Heart right ventricle (tissue), 16 donors: Measurements from ENCODE around the gene CFAP61. TPM values are rescaled to one million over a fixed set of nuclear protein-coding genes. Genes with fewer than 3 reads are reported as not detected.

Experiments used
- ATAC-seq, 8 donors: fragments of 200-7000 bp; cut with Tn5 transposase; one replicate each; pipeline ENCODE4 v1.9.1; 2020; ENCODE audit warnings: mild to moderate bottlenecking in 8 of 8, moderate library complexity in 8 of 8, moderate number of reproducible peaks in 1 of 8
- DNase-seq, 2 donors: peaks; one replicate each; pipeline ENCODE4 v3.0.0-alpha.2; 2020
- H3K27ac ChIP-seq, 10 donors: fragments of 200-600 bp; sonication (generic) in 2 of 10; one replicate each; pipeline versions ENCODE4 v1.5.0 to v1.8.0; 2020 to 2022; ENCODE audit warnings: mild to moderate bottlenecking in 3 of 10
- H3K27me3 ChIP-seq, 7 donors: fragments of 200-600 bp; one replicate each; pipeline ENCODE4 v1.8.0; 2021 to 2022; ENCODE audit warnings: mild to moderate bottlenecking in 2 of 7
- H3K36me3 ChIP-seq, 9 donors: fragments of 200-600 bp; sonication (generic) in 1 of 9; one replicate each; pipeline versions ENCODE4 v1.5.0 to v1.8.0; 2020 to 2022; ENCODE audit warnings: mild to moderate bottlenecking in 2 of 9
- H3K4me1 ChIP-seq, 9 donors: fragments of 200-600 bp; sonication (generic) in 1 of 9; one replicate each; pipeline versions ENCODE4 v1.5.0 to v1.8.0; 2020 to 2022; ENCODE audit warnings: mild to moderate bottlenecking in 4 of 9
- H3K4me3 ChIP-seq, 10 donors: fragments of 200-600 bp; sonication (generic) in 2 of 10; one replicate each; pipeline versions ENCODE4 v1.5.0 to v1.8.0; 2020 to 2022; ENCODE audit warnings: mild to moderate bottlenecking in 7 of 10, moderate library complexity in 2 of 10
- H3K9me3 ChIP-seq, 11 donors: fragments of 200-600 bp in 10 of 11; sonication (generic) in 2 of 11; one replicate each; pipeline versions ENCODE4 v1.5.0 to v1.8.0; 2013 to 2022; ENCODE audit warnings: mild to moderate bottlenecking in 2 of 11, control low read depth in 1 of 11, moderate library complexity in 1 of 11
- CTCF ChIP-seq, 9 donors: fragments of 200-600 bp; sonication (generic) in 2 of 9; IDR thresholded peaks; one replicate each; pipeline versions ENCODE4 v1.5.0 to v1.8.0; 2021 to 2022; ENCODE audit warnings: antibody characterized with exemption in 9 of 9, mild to moderate bottlenecking in 5 of 9, moderate library complexity in 1 of 9
- WGBS, 2 donors: extraction: QIAGEN DNeasy Blood & Tissue Kit; methylation state at CpG; one replicate each; pipeline ENCODE4 v1.1.7; 2013; ENCODE audit warnings: inconsistent platforms in 1 of 2; 5-methylcytosine and 5-hydroxymethylcytosine counted together
- intact Hi-C, 10 donors: fragments of 100-400 bp; cut with DNase I; formaldehyde crosslinking; loops; one replicate each; pipeline versions ENCODE4 v1.11.1 to v1.14.2; 2022
- polyA plus RNA-seq, 2 donors: library from polyadenylated mRNA; stranded (reverse); fragments of 200-250 nt; gene quantifications; one replicate each; pipeline ENCODE4 v1.2.3, GENCODE V29; 2013
- total RNA-seq, 10 donors: library from RNA; stranded (reverse); fragmentation: NEBNext Ultra II Directional in 3 of 10; extraction: Animal tissue kit (Norgen Biotek cat#: 25700) in 3 of 10; gene quantifications; one replicate each; pipeline versions ENCODE4 v1.2.1 to v1.2.4, GENCODE V29; 2021 to 2023
- donor health status: Arrhythmogenic right ventricular cardiomyopathy.
- donor health status: ischemic (EF 13 %, LVEDD 7.1; RV severe dilation, severe dysfunction).
- donor health status: healthy with polysubstance abuse.
- donor health status: DM: no; HTN: yes; CAD: no.
- donor health status: DM: no; HTN: no; CAD: no.
- donor health status: ischemic (EF 25% LVEDD 6.9; RV normal size, moderate dysfunction).
- donor health status: ischemic (EF 25% LVEDD 5.7; RV mildly dilated, moderate dysfunction).
- donor health status: healthy.
- donor health status: DM: yes; HTN: yes; CAD: no.
- donor health status: Ischemic cardiomyopathy.
- donor health status: ischemic (EF 35%, LVEDD 5.7; RV mildly dilated, moderate dysfunction).
- donor health status: nonischemic (EF 11% LVEDD 7.7; RV severe dilation, severe dysfunction).
- donor health status: DM: yes; HTN: yes; CAD: no.
- donor health status: PGD.
- donor health status: ischemic (EF 29% LVEDD 5.4; RV normal size, mild dysfunction).
- donor health status: nonischemic (EF 23%, LVEDD 6.1; RV moderate dilation, normal function).

The CFAP61 gene
- total and polyA plus RNA-seq, 12 donors = 8.2 to 140 (median 60.6) TPM

GRCh38 chr20:20213526-20214121 is 161.3 kb downstream of the CFAP61 start:
- Histone ChIP-seq H3K4me1 (peaks cover 3 to 57% (median 17%) of the 10 kb centered on the region in 9 donors), H3K27me3 (peaks cover 0 to 12% (median 0%) of the 10 kb centered on the region in 7 donors), H3K9me3 (peaks cover 0 to 2% (median 0%) of the 10 kb centered on the region in 11 donors), H3K27ac (peak overlapping the region in 7 of 10 donors; percentile 47 to 74 (median 59)), H3K36me3 (no peaks in the 10 kb centered on the region), H3K4me3 (no peak overlapping the region)
- DNase-seq = no peak
- intact Hi-C loops = loop anchor here in 2 of 10 donors (1.0 to 10.0 kb wide), 2 partner anchors 79 to 128 kb away; no protein-coding TSS in a partner anchor
- WGBS, 2 donors = 65 to 68% methylated on average over 5 of the region's 5 CpGs
- TF ChIP-seq CTCF (IDR thresholded peaks at IDR 0.05) = no peak
- ATAC-seq = no peak

GRCh38 chr20:20214757-20215275 is 162.5 kb downstream of the CFAP61 start:
- Histone ChIP-seq H3K4me3 (no peak overlapping the region), H3K27me3 (peaks cover 0 to 12% (median 0%) of the 10 kb centered on the region in 7 donors), H3K36me3 (no peaks in the 10 kb centered on the region), H3K9me3 (peaks cover 0 to 12% (median 0%) of the 10 kb centered on the region in 11 donors), H3K4me1 (peaks cover 3 to 56% (median 17%) of the 10 kb centered on the region in 9 donors), H3K27ac (peak overlapping the region in 9 of 10 donors; percentile 47 to 87 (median 72))
- no peak for TF ChIP-seq CTCF (IDR thresholded peaks at IDR 0.05)
- WGBS, 2 donors = 37 to 44% methylated on average over 7 of the region's 7 CpGs
- peak in 7 of 8 donors; percentile 20 to 57 (median 41) for ATAC-seq
- intact Hi-C loops = loop anchor here in 3 of 10 donors (1.0 to 10.0 kb wide), 3 partner anchors 80 to 130 kb away; no protein-coding TSS in a partner anchor
- peak in 1 of 2 donors; percentile 29 for DNase-seq

- H3K27ac ChIP-seq = peak overlapping the region; percentile 31 to 87 (median 72)
- DNase-seq = peak in 1 of 2 donors; percentile 66
These were observed 163.8 kb downstream of the CFAP61 start for GRCh38 chr20:20215976-20216727.

More at GRCh38 chr20:20215976-20216727, 163.8 kb downstream of the CFAP61 start:
- peak; percentile 57 to 91 (median 88) for ATAC-seq
- Histone ChIP-seq H3K4me1 (peaks cover 3 to 45% (median 17%) of the 10 kb centered on the region in 9 donors), H3K9me3 (peaks cover 0 to 12% (median 0%) of the 10 kb centered on the region in 11 donors), H3K4me3 (peak overlapping the region in 3 of 10 donors; percentile 17 to 31 (median 17)), H3K36me3 (no peaks in the 10 kb centered on the region), H3K27me3 (peaks cover 0 to 12% (median 0%) of the 10 kb centered on the region in 7 donors)
- no peak for TF ChIP-seq CTCF (IDR thresholded peaks at IDR 0.05)
- intact Hi-C loops = loop anchor here in 2 of 10 donors (2.0 to 10.0 kb wide), 3 partner anchors 81 to 129 kb away; no protein-coding TSS in a partner anchor
- 26 to 44% methylated on average over 12 of the region's 12 CpGs for WGBS, 2 donors
